SK-N-SH (cell line): ENCODE data around the gene UCKL1.
"Not testable (repeated sequence)": the region's sequence is repeated elsewhere in the genome, so short reads cannot be mapped to it uniquely, and the experiment has no call there.

Experiments
- ELF1 ChIP-seq: IDR thresholded peaks from 2 replicates; pipeline ENCODE4 v1.4.0; 2012
- EP300 ChIP-seq, 2 experiments: IDR thresholded peaks; 2 replicates each; pipeline versions ENCODE4 v1.4.0 to v1.6.1; 2012; ENCODE audit warnings: borderline replicate concordance in 1 of 2, low read depth in 1 of 2, low read length in 1 of 2
- FOSL2 ChIP-seq: IDR thresholded peaks from 2 replicates; pipeline ENCODE4 v1.4.0; 2012; ENCODE audit warnings: low read depth, mild to moderate bottlenecking, moderate library complexity, borderline replicate concordance
- POLR2AphosphoS5 ChIP-seq: IDR thresholded peaks from 2 replicates; pipeline ENCODE4 v1.6.1; 2012; ENCODE audit warnings: low read depth, low read length
- RAD21 ChIP-seq: IDR thresholded peaks from 2 replicates; pipeline ENCODE4 v1.6.1; 2012; ENCODE audit warnings: mild to moderate bottlenecking, low read length
- RCOR1 ChIP-seq: fragments of 150-350 bp; IDR thresholded peaks from 2 replicates; pipeline ENCODE4 v1.6.1; 2017; ENCODE audit warnings: antibody characterized with exemption, low read length
- SIN3A ChIP-seq: IDR thresholded peaks from 2 replicates; pipeline ENCODE4 v1.6.1; 2012; ENCODE audit warnings: low read depth, mild to moderate bottlenecking, low read length, moderate library complexity, borderline replicate concordance
- TEAD4 ChIP-seq: IDR thresholded peaks from 2 replicates; pipeline ENCODE4 v1.4.0; 2012; ENCODE audit warnings: mild to moderate bottlenecking, borderline replicate concordance; ENCODE audit not compliant: insufficient read depth
- TF ChIP-seq, protein P1 (sequence below): fragments of 200-600 bp; sonication (generic); IDR thresholded peaks from 2 replicates; pipeline ENCODE4 v1.6.1; 2017; ENCODE audit warnings: antibody characterized with exemption, mild to moderate bottlenecking, moderate library complexity
- TF ChIP-seq, protein P2 (sequence below): IDR thresholded peaks from 2 replicates; pipeline ENCODE4; 2012
- TF ChIP-seq, protein P3 (sequence below): fragments of 150-350 bp; IDR thresholded peaks from 2 replicates; pipeline ENCODE4 v1.6.1; 2017; ENCODE audit warnings: antibody characterized with exemption, low read length, low read depth, borderline replicate concordance

DNA sequence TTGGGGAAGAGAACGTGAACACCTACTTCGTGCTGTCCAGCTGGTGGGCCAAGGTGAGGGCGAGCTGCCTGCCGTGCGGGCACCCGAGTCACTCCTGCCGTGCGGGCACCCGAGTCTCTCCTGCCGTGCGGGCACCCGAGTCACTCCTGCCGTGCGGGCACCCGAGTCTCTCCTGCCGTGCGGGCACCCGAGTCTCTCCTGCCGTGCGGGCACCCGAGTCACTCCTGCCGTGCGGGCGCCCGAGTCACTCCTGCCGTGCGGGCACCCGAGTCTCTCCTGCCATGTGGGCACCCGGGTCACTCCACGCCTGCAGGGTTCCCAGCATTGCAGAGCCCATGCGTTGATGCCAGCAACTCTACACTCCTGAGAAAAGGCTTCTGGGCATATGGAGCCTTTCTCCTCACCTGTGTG lies 26.7 kb downstream of the UCKL1 start:
- TF ChIP-seq, protein P1, sequence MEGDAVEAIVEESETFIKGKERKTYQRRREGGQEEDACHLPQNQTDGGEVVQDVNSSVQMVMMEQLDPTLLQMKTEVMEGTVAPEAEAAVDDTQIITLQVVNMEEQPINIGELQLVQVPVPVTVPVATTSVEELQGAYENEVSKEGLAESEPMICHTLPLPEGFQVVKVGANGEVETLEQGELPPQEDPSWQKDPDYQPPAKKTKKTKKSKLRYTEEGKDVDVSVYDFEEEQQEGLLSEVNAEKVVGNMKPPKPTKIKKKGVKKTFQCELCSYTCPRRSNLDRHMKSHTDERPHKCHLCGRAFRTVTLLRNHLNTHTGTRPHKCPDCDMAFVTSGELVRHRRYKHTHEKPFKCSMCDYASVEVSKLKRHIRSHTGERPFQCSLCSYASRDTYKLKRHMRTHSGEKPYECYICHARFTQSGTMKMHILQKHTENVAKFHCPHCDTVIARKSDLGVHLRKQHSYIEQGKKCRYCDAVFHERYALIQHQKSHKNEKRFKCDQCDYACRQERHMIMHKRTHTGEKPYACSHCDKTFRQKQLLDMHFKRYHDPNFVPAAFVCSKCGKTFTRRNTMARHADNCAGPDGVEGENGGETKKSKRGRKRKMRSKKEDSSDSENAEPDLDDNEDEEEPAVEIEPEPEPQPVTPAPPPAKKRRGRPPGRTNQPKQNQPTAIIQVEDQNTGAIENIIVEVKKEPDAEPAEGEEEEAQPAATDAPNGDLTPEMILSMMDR: not testable (repeated sequence)
- not testable (repeated sequence) for TF ChIP-seq RAD21; TEAD4; SIN3A; ELF1; EP300 (IDR thresholded peaks at IDR 0.05; ENCODE audit: borderline replicate concordance in 1 of 2, low read depth in 1 of 2, low read length in 1 of 2); POLR2AphosphoS5; RCOR1; FOSL2
- TF ChIP-seq, protein P2, sequence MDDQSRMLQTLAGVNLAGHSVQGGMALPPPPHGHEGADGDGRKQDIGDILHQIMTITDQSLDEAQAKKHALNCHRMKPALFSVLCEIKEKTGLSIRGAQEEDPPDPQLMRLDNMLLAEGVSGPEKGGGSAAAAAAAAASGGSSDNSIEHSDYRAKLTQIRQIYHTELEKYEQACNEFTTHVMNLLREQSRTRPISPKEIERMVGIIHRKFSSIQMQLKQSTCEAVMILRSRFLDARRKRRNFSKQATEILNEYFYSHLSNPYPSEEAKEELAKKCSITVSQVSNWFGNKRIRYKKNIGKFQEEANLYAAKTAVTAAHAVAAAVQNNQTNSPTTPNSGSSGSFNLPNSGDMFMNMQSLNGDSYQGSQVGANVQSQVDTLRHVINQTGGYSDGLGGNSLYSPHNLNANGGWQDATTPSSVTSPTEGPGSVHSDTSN: not testable (repeated sequence)
- TF ChIP-seq, protein P3, sequence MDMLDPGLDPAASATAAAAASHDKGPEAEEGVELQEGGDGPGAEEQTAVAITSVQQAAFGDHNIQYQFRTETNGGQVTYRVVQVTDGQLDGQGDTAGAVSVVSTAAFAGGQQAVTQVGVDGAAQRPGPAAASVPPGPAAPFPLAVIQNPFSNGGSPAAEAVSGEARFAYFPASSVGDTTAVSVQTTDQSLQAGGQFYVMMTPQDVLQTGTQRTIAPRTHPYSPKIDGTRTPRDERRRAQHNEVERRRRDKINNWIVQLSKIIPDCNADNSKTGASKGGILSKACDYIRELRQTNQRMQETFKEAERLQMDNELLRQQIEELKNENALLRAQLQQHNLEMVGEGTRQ: not testable (repeated sequence)
